Osteoblast (primary cell): ENCODE measurements around the gene CCNY. TPM values are rescaled to one million over a fixed set of nuclear protein-coding genes. Genes with fewer than 3 reads are reported as not detected.

Experiments
- DNase-seq: peaks from one replicate; pipeline ENCODE4 v3.0.0; 2011; ENCODE audit warnings: low spot score, mixed read lengths; ENCODE audit not compliant: insufficient read length; ENCODE audit errors: missing footprints
- H2AFZ ChIP-seq: 2 replicates; pipeline ENCODE4 v1.6.0; 2011; ENCODE audit warnings: mild to moderate bottlenecking, low read length
- H3K27ac ChIP-seq: 2 replicates; pipeline ENCODE4 v1.5.1; 2011; ENCODE audit warnings: mild to moderate bottlenecking, low read depth, low read length, moderate library complexity
- H3K27me3 ChIP-seq: 2 replicates; pipeline ENCODE4 v1.6.0; 2012; ENCODE audit warnings: mild to moderate bottlenecking, control low read depth, inconsistent platforms, low read length, moderate library complexity; ENCODE audit not compliant: insufficient read depth
- H3K36me3 ChIP-seq: 2 replicates; pipeline ENCODE4 v1.5.1; 2011; ENCODE audit warnings: mild to moderate bottlenecking, low read length, control low read depth, moderate library complexity; ENCODE audit not compliant: insufficient read depth
- H3K4me1 ChIP-seq: 2 replicates; pipeline ENCODE4 v1.5.1; 2011; ENCODE audit warnings: mild to moderate bottlenecking, low read length, control low read depth, moderate library complexity; ENCODE audit not compliant: insufficient read depth
- H3K4me2 ChIP-seq: 2 replicates; pipeline ENCODE4 v1.6.0; 2011; ENCODE audit warnings: mild to moderate bottlenecking, low read length; ENCODE audit not compliant: insufficient read depth
- H3K4me3 ChIP-seq: fragments of 200-600 bp; sonication (generic); 3 replicates; pipeline ENCODE4 v1.5.1; 2012; ENCODE audit warnings: mild to moderate bottlenecking, low read length, inconsistent platforms; ENCODE audit not compliant: insufficient read depth
- H3K79me2 ChIP-seq: 2 replicates; pipeline ENCODE4 v1.6.0; 2012; ENCODE audit warnings: mild to moderate bottlenecking, low read length, control low read depth, inconsistent platforms; ENCODE audit not compliant: insufficient read depth
- H3K9me3 ChIP-seq: 2 replicates; pipeline ENCODE4 v1.5.1; 2011; ENCODE audit warnings: low read depth, low read length, control low read depth
- H4K20me1 ChIP-seq: 2 replicates; pipeline ENCODE4 v1.6.0; 2012; ENCODE audit warnings: mild to moderate bottlenecking, low read length, control low read depth; ENCODE audit not compliant: insufficient read depth
- total RNA-seq: library from RNA; depleted of rRNA; stranded (reverse); fragments of >200 nt; gene quantifications from 2 replicates; pipeline ENCODE4 v1.2.3, GENCODE V29; 2012
- TF ChIP-seq, protein P1 (sequence below): IDR thresholded peaks from 2 replicates; pipeline ENCODE4 v1.5.1; 2011; ENCODE audit warnings: mild to moderate bottlenecking, low read depth, low read length, moderate library complexity; ENCODE audit errors: extremely low read depth

The CCNY gene
- total RNA-seq, 1 donor, result 53.2 TPM

DNA sequence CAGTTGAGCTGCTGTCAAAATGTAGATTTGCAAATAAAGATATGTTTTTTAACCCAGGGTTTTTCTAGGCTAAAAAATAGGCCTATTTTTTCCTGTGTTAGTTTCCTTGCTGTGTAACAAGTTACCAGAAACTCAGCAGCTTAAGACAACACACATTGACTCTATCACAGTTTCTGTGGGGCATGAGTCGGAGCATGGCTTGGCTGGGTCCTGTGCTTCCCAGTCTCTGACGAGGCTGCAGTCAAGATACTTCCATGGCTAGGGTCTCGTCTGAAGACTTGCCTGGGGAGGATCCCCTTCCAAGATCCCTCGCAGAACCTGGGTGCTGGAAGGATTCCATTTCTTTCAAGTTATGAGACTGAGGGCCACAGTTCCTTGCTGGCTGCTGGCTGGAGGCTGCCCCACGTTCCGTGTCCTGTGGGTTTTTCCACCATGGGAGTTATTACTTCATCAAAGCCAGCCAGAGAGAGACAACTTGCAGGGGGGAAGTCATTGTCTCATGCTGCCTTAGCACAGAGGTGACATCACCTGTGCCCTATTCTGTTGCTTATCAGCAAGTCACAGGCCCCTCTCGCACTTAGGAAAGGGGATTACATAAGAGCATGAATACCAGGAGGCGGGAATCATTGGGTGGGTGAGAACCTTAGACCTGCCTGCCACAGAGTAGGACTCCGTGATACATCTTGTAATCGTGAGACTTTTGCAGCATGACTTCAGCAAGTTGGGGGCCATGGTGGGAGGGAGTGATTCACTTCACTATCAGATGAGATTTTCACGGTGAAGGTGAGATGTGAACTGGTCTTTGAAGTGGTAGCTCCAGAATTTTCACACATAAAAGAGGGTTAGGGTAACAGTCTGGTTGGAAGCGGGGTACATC lies 77.9 kb downstream of the CCNY start:
- H3K27ac ChIP-seq, result peak overlapping the region; percentile 80
- H3K9me3 ChIP-seq, result no peaks in the 10 kb centered on the region
- TF ChIP-seq, protein P1, sequence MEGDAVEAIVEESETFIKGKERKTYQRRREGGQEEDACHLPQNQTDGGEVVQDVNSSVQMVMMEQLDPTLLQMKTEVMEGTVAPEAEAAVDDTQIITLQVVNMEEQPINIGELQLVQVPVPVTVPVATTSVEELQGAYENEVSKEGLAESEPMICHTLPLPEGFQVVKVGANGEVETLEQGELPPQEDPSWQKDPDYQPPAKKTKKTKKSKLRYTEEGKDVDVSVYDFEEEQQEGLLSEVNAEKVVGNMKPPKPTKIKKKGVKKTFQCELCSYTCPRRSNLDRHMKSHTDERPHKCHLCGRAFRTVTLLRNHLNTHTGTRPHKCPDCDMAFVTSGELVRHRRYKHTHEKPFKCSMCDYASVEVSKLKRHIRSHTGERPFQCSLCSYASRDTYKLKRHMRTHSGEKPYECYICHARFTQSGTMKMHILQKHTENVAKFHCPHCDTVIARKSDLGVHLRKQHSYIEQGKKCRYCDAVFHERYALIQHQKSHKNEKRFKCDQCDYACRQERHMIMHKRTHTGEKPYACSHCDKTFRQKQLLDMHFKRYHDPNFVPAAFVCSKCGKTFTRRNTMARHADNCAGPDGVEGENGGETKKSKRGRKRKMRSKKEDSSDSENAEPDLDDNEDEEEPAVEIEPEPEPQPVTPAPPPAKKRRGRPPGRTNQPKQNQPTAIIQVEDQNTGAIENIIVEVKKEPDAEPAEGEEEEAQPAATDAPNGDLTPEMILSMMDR, result no peak
- H3K79me2 ChIP-seq, result peaks cover 95% of the 10 kb centered on the region
- no peak overlapping the region for H2AFZ ChIP-seq
- peaks cover 44% of the 10 kb centered on the region for H3K4me1 ChIP-seq
- no peak overlapping the region for H3K4me3 ChIP-seq
- H3K4me2 ChIP-seq, result peak overlapping the region; percentile 26
- no peaks in the 10 kb centered on the region for H3K27me3 ChIP-seq
- H4K20me1 ChIP-seq, result peaks cover 38% of the 10 kb centered on the region
- no peaks in the 10 kb centered on the region for H3K36me3 ChIP-seq
- DNase-seq, result peak; percentile 79

DNA sequence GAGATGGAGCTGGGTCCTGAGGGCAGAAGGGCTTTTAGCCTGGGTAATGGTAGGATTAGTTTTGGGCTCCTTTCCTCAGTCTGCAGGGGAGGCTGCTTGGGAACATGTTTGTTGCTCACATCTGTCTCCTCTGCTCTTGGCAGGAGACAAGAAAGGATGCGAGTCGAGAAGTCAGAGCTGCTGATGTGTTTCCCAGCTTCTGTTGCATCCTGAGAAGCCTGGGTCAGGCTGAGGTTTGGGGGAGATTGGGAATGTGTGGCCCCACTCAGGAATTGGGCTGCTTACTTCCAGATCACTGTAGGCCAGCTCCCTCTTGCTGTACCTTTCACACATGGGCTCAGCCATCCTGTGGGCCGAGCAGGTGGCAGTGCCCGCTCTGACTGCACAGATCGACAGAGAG lies 79.2 kb downstream of the CCNY start:
- Histone ChIP-seq H4K20me1 (peaks cover 25% of the 10 kb centered on the region), H3K4me1 (peaks cover 46% of the 10 kb centered on the region), H3K79me2 (peaks cover 95% of the 10 kb centered on the region)

DNA sequence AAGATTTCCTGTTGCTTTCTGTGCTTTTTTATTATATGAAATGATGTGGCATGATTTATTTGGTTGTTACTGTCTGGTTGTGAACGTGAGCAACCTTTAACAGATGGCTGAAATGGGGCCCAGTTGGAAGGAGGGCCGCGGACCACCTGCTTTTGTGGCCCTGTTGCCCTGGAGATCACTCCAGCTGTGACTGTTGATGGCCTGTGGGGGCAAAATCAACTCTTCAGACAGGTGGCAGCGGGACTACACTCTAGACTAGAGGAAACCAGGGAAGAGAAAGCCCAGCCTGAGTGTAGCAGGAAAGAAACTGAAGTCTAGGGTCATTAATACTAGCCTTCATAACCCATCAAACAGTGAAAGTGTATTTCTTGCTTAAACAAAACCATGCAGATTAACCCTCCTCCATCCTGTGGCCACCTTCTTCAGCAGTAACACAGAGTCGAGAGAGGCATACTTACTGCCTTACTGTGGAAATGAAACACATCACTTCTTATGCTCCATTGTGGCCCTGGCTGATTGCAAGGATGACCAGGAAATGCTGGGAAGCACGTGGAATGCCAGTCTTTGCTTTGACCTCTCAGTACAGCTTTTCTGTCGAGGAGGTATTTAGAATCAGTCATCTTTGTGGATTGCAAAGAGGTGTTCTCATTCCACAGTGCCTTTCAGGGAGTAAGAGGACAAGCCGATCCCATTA lies 80.5 kb downstream of the CCNY start:
- H3K79me2 ChIP-seq, result peaks cover 92% of the 10 kb centered on the region

More for the DNA sequence above, 79.2 kb downstream of the CCNY start:
- H3K4me3 ChIP-seq, result no peak overlapping the region
- no peaks in the 10 kb centered on the region for H3K9me3 ChIP-seq
- no peak overlapping the region for H3K4me2 ChIP-seq
- no peaks in the 10 kb centered on the region for H3K36me3 ChIP-seq
- no peak overlapping the region for H2AFZ ChIP-seq
- H3K27ac ChIP-seq, result no peak overlapping the region
- TF ChIP-seq, protein P1, result no peak
- H3K27me3 ChIP-seq, result no peaks in the 10 kb centered on the region
- DNase-seq, result no peak

More for the DNA sequence above, 80.5 kb downstream of the CCNY start:
- Histone ChIP-seq H3K36me3 (no peaks in the 10 kb centered on the region), H3K9me3 (no peaks in the 10 kb centered on the region), H3K27me3 (no peaks in the 10 kb centered on the region), H3K4me3 (no peak overlapping the region), H4K20me1 (peaks cover 15% of the 10 kb centered on the region), H2AFZ (no peak overlapping the region), H3K4me1 (peaks cover 57% of the 10 kb centered on the region), H3K27ac (no peak overlapping the region), H3K4me2 (no peak overlapping the region)
- TF ChIP-seq, protein P1, result no peak
- no peak for DNase-seq
